Central memory CD8-positive, alpha-beta T cell (primary cell): ENCODE results near the gene NDUFA8.
A peak's percentile ranks its signal among the peaks of the same experiment; 100 is the strongest.

Experiments
- ATAC-seq: fragments of 150-1000 bp; cut with Tn5 transposase; replicated peaks from 2 replicates; pipeline ENCODE4 v1.10.0; 2022; ENCODE audit warnings: mild to moderate bottlenecking, moderate FRiP score, moderate number of reproducible peaks; ENCODE audit not compliant: poor library complexity, severe bottlenecking; ENCODE audit errors: extremely low read depth
- DNase-seq, 2 donors: peaks; one replicate each; pipeline ENCODE4 v3.0.0; 2021; ENCODE audit warnings: low spot score in 2 of 2
- H3K27ac Mint-ChIP-seq: one replicate; pipeline ENCODE4 v1.8.0; 2022; ENCODE audit warnings: low read depth, mild to moderate bottlenecking, moderate library complexity, mixed read lengths
- H3K27me3 Mint-ChIP-seq: one replicate; pipeline ENCODE4 v1.8.0; 2022; ENCODE audit warnings: mixed read lengths
- H3K36me3 Mint-ChIP-seq: one replicate; pipeline ENCODE4 v1.8.0; 2022; ENCODE audit warnings: mild to moderate bottlenecking, moderate library complexity, mixed read lengths; ENCODE audit not compliant: insufficient read depth
- H3K4me1 Mint-ChIP-seq: one replicate; pipeline ENCODE4 v1.8.0; 2022; ENCODE audit warnings: mixed read lengths
- H3K4me3 Mint-ChIP-seq: one replicate; pipeline ENCODE4 v1.8.0; 2022; ENCODE audit warnings: mild to moderate bottlenecking, moderate library complexity, mixed read lengths
- H3K9me3 Mint-ChIP-seq: one replicate; pipeline ENCODE4 v1.8.0; 2022; ENCODE audit warnings: mixed read lengths

Gene NDUFA8

GRCh38 chr9:122095010-122095767, 64.4 kb downstream of the NDUFA8 start:
- Mint-ChIP-seq H3K4me3 (peak overlapping the region; percentile 27), H3K36me3 (peaks cover 3% of the 10 kb centered on the region), H3K4me1 (peaks cover 36% of the 10 kb centered on the region), H3K27me3 (no peaks in the 10 kb centered on the region), H3K27ac (no peak overlapping the region), H3K9me3 (no peaks in the 10 kb centered on the region)
- peak in 1 of 2 donors; percentile 26 for DNase-seq
- no peak for ATAC-seq
